Measurements from ENCODE around the gene CEACAM16.
"Not testable (repeated sequence)": the region's sequence is repeated elsewhere in the genome, so short reads cannot be mapped to it uniquely, and the experiment has no call there.

DNA sequence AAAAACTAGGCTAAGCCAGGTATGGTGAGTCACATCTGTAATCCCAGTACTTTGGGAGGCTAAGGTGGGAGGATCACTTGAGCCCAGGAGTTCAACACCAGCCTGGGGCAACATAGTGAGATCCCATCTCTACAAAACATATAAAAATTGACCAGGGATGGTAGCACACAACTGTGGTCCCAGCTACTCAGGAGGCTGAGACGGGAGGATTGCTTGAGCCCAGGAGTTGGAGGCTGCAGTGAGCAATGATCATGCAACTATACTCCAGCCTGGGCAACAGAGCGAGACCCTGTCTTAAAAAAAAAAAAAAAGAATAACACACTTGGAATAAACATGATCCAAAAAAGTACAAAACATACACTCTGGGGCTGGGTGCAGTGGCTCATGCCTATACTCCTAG, 28.9 kb upstream of the CEACAM16 start:
- TF ChIP-seq ARNT (IDR thresholded peaks at IDR 0.05); FOXA1 (IDR thresholded peaks at IDR 0.05); SUZ12 (IDR thresholded peaks at IDR 0.05); FOXM1 (IDR thresholded peaks at IDR 0.05; ENCODE audit: borderline replicate concordance); ZNF384 (IDR thresholded peaks at IDR 0.05); SP1 (IDR thresholded peaks at IDR 0.05); BHLHE40 (IDR thresholded peaks at IDR 0.05; ENCODE audit: borderline replicate concordance); FOXK2 (IDR thresholded peaks at IDR 0.05); CTBP1 (IDR thresholded peaks at IDR 0.05; ENCODE audit: borderline replicate concordance): not testable (repeated sequence)

Data from HEK293T (cell line).